Measurements from ENCODE around the gene COL15A1. TPM values are rescaled to one million over a fixed set of nuclear protein-coding genes. Genes with fewer than 3 reads are reported as not detected.
A peak's percentile ranks its signal among the peaks of the same experiment; 100 is the strongest.

The COL15A1 gene
- total RNA-seq, 1 experiment from 2014 or later = not detected

- H3K36me3 Mint-ChIP-seq (ENCODE audit: insufficient read depth in 1 of 3, low read depth in 3 of 3) = peaks cover 0 to 2% (median 0%) of the 10 kb centered on the region in 3 experiments; a peak in 3 of 7 replicates
- H3K18ac ChIP-seq (ENCODE audit: insufficient read length, low read depth, low read length) = no peak overlapping the region
- WGBS (ENCODE audit: extremely low coverage, insufficient read length, low lambda C conversion rate) = no CpG with 5 or more reads among the region's 5 CpGs
- H2BK5ac ChIP-seq (ENCODE audit: insufficient read length, low read length) = no peak overlapping the region
- H3K79me2 ChIP-seq (ENCODE audit: insufficient read depth, low read length) = no peaks in the 10 kb centered on the region
- H3K23ac ChIP-seq (ENCODE audit: insufficient read length, low read depth, low read length) = no peak overlapping the region
- no peak overlapping the region for H4K8ac ChIP-seq (replicated peaks; ENCODE audit: insufficient read length, low read depth, low read length)
- no peaks in the 10 kb centered on the region for H3K4me1 ChIP-seq (ENCODE audit: insufficient read depth, low read length)
- no peaks in the 10 kb centered on the region for H4K20me1 ChIP-seq (ENCODE audit: control insufficient read depth, insufficient read depth, insufficient read length)
- H2BK20ac ChIP-seq (ENCODE audit: low read depth, low read length, poor library complexity, severe bottlenecking) = no peak overlapping the region
- H3K27ac ChIP-seq (ENCODE audit: insufficient read length, low read depth, low read length) = no peak overlapping the region
- H3K4ac ChIP-seq (ENCODE audit: low read depth, low read length) = no peak overlapping the region
- peaks cover 20% of the 10 kb centered on the region in 2 experiments for H3K4me1 Mint-ChIP-seq
- H3K9ac ChIP-seq (ENCODE audit: extremely low read depth, insufficient read length, low read length) = no peak overlapping the region
- H3K79me1 ChIP-seq (ENCODE audit: insufficient read depth, low read depth, low read length, poor library complexity, severe bottlenecking) = no peaks in the 10 kb centered on the region
- peaks cover 14 to 15% of the 10 kb centered on the region in 2 experiments for H3K9me3 Mint-ChIP-seq
- H3T11ph ChIP-seq (ENCODE audit: low read length) = no peak overlapping the region
- no peaks in the 10 kb centered on the region for H3K23me2 ChIP-seq (ENCODE audit: insufficient read length, low read depth, low read length, poor library complexity, severe bottlenecking)
- H3K4me2 ChIP-seq (ENCODE audit: insufficient read depth, insufficient read length, low read length) = no peak overlapping the region
- no peaks in the 10 kb centered on the region for H3K27me3 ChIP-seq (ENCODE audit: insufficient read depth, low read length)
- peaks cover 1% of the 10 kb centered on the region; the same call in 1 of the 2 replicates for H3K27me3 Mint-ChIP-seq (ENCODE audit: low read depth)
- no peak overlapping the region for H2AK5ac ChIP-seq (ENCODE audit: insufficient read length, low read length)
- no peak overlapping the region for H2BK12ac ChIP-seq (ENCODE audit: insufficient read length, low read depth, low read length)
- no peak for TF ChIP-seq CTCF (conservative IDR thresholded peaks at IDR 0.05)
- H3K56ac ChIP-seq (ENCODE audit: insufficient read length, low read depth, low read length) = no peak overlapping the region
- no peak overlapping the region for H2BK120ac ChIP-seq (ENCODE audit: low read depth, low read length, poor library complexity, severe bottlenecking)
- H3K27ac Mint-ChIP-seq = no peak overlapping the region
- H4K91ac ChIP-seq (ENCODE audit: insufficient read length, low read depth, low read length) = no peak overlapping the region
- no peak overlapping the region for H2BK15ac ChIP-seq (ENCODE audit: low read depth, low read length)
- H4K5ac ChIP-seq (ENCODE audit: insufficient read length, low read depth, low read length) = no peak overlapping the region
- no peak overlapping the region for H2AFZ ChIP-seq (ENCODE audit: low read length)
- H3K9me3 ChIP-seq (ENCODE audit: control insufficient read depth, low read depth, low read length) = no peaks in the 10 kb centered on the region
- no peak overlapping the region for H3K14ac ChIP-seq (ENCODE audit: insufficient read depth, low read length)
- H3K4me3 Mint-ChIP-seq = peak overlapping the region in 1 of 2 experiments; percentile 27; a peak in 1 of 5 replicates
- peak; percentile 2 for DNase-seq
These were observed 60.4 kb downstream of the COL15A1 start for GRCh38 chr9:99004115-99004514.
